NCI-H2029 treated with DMSO at 0.1 percent for 48 hours (cell line): ENCODE data around the gene SH2D4B.

ENCODE experiments used
- DNase-seq: peaks from one replicate; lab custom pipeline; 2025; lab: John Stamatoyannopoulos, UW

SH2D4B gene

DNA sequence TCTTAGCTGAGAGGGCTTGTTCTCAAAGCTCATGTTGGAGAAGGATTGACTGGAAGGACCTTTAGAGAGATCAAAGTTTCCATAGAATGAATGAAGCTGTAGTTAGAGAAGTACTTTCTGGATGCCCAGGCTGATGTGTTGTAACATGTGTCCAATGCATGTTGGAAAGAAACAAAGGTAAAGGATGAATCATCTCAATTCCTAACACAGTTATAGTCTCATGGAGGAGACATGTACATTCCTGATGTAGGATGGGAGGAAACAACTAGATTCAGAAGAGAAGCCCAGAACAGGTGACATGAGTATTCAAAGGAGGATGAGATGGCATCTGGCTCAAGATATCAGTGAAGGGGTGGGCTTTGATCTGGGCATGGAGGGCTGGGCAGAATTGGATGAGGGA lies 152.7 kb downstream of the SH2D4B start:
- DNase-seq: no peak

GRCh38 chr10:80691441-80691840 lies 153.7 kb downstream of the SH2D4B start:
- no peak for DNase-seq

DNA sequence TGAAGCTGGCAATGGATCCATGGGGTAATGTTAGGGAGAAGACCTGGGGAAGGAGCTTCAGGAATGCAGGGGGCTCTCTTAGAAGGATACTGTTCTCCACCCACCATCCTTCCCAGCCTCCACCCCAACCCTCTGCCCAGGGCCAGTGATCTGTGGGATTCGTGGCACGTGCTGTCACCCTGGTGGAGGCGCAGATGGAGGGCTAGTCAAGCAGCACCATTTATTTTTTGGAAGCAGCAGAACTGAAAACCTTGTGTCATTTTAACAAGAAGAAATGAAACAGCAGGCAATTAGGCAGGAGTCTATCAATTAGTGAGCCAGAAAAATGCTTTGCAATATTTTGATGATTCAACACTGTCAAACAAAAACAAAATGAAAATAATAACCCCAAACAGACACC lies 155.9 kb downstream of the SH2D4B start:
- no peak for DNase-seq

- no peak for DNase-seq
Measured at GRCh38 chr10:80694930-80695329, 157.2 kb downstream of the SH2D4B start.
